ENCODE measurements around the gene NBEAL2.
"Not testable (repeated sequence)": the region's sequence is repeated elsewhere in the genome, so short reads cannot be mapped to it uniquely, and the experiment has no call there.

Gene NBEAL2

DNA sequence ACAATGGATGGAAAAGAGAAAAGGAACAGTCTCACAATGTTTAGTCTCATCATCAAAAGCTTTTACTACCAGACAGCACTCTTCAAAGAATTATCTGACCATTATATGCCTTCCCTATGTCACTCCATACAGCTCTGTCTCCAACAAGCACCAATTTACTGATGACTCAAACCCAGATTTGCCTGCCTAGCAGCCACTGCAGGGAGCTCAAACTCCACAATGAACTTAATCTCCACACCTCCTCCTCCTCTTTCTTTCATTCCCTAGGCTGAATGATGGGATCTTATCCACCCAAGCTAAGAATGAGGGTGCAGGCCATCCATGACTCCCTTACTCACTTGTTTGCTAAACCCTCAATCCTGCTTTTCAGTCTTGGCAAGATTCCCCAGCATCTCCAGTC lies 45.5 kb downstream of the NBEAL2 start:
- DNase-seq (ENCODE audit: low spot score): no peak
- in situ Hi-C loops (cut with MboI; ENCODE audit: low pct_unique_long_range_greater_than_20kb, low sequenced_read_pairs, unreplicated experiment): no loop called here
- TF ChIP-seq CTCF (IDR thresholded peaks at IDR 0.05; ENCODE audit: extremely low read depth, insufficient read depth, missing control alignments): no peak

DNA sequence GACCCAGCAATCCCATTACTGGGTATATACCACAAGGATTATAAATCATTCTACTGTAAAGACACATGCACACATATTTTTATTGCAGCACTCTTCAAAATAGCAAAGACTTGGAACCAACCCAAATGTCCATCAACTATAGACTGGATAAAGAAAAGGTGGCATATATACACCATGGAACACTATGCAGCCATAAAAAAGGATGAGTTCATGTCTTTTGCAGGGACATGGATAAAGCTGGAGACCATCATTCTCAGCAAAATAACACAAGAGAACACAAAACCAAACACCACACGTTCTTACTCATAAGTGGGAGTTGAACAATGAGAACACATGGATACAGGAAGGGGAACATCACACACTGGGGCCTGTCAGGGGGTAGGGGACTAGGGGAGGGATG lies 47.0 kb downstream of the NBEAL2 start:
- DNase-seq (ENCODE audit: low spot score); in situ Hi-C loops (cut with MboI; ENCODE audit: low pct_unique_long_range_greater_than_20kb, low sequenced_read_pairs, unreplicated experiment): not testable (repeated sequence)

GRCh38 chr3:47028146-47028545 lies 48.7 kb downstream of the NBEAL2 start:
- DNase-seq (ENCODE audit: low spot score): no peak
- in situ Hi-C loops (cut with MboI; ENCODE audit: low pct_unique_long_range_greater_than_20kb, low sequenced_read_pairs, unreplicated experiment): no loop called here
- no peak for TF ChIP-seq CTCF (IDR thresholded peaks at IDR 0.05; ENCODE audit: extremely low read depth, insufficient read depth, missing control alignments)

GRCh38 chr3:47028667-47029066 lies 49.2 kb downstream of the NBEAL2 start:
- in situ Hi-C loops (cut with MboI; ENCODE audit: low pct_unique_long_range_greater_than_20kb, low sequenced_read_pairs, unreplicated experiment): no loop called here
- TF ChIP-seq CTCF (IDR thresholded peaks at IDR 0.05; ENCODE audit: extremely low read depth, insufficient read depth, missing control alignments): no peak
- no peak for DNase-seq (ENCODE audit: low spot score)

- DNase-seq (ENCODE audit: low spot score); in situ Hi-C loops (cut with MboI; ENCODE audit: low pct_unique_long_range_greater_than_20kb, low sequenced_read_pairs, unreplicated experiment): not testable (repeated sequence)
Measured at GRCh38 chr3:47031041-47031440, 51.6 kb downstream of the NBEAL2 start.

DNA sequence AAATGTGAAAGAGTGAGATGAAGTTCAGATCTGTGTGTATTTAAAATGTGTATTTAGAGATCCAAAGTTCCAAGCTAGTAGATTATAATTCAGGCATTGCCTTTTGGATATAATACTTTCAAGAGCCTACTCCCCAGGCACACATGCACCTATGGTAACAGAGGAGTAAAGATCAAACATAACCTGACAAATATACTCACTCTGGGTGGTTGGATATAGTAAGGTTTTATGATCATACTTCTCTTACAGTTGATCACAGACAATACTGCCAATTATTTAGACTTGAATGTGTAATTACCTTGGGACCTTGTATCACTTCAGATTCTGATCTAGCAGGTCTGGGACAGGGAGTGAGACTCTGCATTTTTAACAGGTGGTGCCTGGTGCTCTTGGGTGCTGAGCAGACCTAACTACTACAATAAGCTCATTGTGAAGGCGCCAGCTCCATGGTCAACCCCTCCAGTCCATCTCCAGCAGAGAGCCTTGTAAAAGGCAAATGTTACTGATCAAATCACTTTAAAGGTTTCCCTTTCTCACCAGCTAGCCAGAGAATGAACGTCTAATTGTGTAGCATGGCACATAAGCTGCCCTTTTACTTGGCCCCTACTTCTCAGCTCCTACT lies 55.5 kb downstream of the NBEAL2 start:
- no peak for DNase-seq (ENCODE audit: low spot score)
- in situ Hi-C loops (cut with MboI; ENCODE audit: low pct_unique_long_range_greater_than_20kb, low sequenced_read_pairs, unreplicated experiment): no loop called here
- no peak for TF ChIP-seq CTCF (IDR thresholded peaks at IDR 0.05; ENCODE audit: extremely low read depth, insufficient read depth, missing control alignments)

DNA sequence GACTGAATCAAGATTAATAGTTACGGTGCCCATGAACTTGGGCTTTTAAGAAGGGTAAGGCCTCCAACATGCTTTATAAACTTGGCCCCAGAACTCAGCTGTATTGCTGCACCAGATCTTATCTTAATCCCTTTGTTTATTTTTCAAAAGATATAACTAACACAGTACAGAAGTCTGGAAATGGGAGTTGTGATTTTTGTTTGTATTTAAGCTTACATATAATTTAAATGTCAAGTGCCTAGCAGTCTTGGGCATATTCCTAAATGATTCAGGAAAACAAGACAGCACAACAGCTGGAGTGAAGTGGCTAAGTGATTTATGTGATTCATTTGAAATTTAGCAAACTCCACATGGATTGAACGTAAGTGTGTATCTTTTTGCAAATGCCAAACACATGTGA lies 56.2 kb downstream of the NBEAL2 start:
- in situ Hi-C loops (cut with MboI; ENCODE audit: low pct_unique_long_range_greater_than_20kb, low sequenced_read_pairs, unreplicated experiment): no loop called here
- DNase-seq (ENCODE audit: low spot score): no peak
- TF ChIP-seq CTCF (IDR thresholded peaks at IDR 0.05; ENCODE audit: extremely low read depth, insufficient read depth, missing control alignments): no peak

DNA sequence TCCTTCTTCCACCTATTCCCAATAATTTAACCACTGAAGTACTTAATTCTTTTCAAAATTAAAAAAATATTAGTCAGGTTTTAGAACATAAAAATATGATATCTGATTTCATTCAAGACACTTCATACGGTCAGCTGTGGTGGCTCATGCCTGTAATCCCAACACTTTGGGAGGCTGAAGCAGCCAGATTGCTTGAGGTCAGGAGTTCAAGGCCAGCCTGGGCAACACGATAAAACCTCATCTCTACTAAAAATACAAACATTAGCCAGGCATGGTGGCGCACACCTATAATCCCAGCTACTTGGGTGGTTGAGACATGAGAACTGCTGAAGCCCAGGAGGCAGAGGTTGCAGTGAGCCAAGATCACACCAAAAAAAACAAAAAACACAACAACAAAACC lies 56.7 kb downstream of the NBEAL2 start:
- no peak for TF ChIP-seq CTCF (IDR thresholded peaks at IDR 0.05; ENCODE audit: extremely low read depth, insufficient read depth, missing control alignments)
- in situ Hi-C loops (cut with MboI; ENCODE audit: low pct_unique_long_range_greater_than_20kb, low sequenced_read_pairs, unreplicated experiment): no loop called here
- no peak for DNase-seq (ENCODE audit: low spot score)

DNA sequence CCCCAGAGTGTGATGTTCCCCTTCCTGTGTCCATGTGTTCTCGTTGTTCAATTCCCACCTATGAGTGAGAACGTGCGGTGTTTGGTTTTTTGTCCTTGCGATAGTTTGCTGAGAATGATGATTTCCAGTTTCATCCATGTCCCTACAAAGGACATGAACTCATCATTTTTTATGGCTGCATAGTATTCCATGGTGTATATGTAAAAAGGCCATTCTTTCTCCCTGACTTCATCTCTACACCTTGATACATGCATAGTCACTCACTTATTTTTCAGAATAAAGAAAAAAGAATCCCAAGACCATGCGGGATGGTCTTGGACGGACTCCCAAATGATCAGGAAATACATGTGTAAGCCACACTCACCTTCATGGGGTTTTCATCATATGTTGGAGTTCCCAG lies 57.8 kb downstream of the NBEAL2 start:
- in situ Hi-C loops (cut with MboI; ENCODE audit: low pct_unique_long_range_greater_than_20kb, low sequenced_read_pairs, unreplicated experiment); DNase-seq (ENCODE audit: low spot score): not testable (repeated sequence)

Measured in GM13977 (cell line).